Pancreas (tissue), 10 donors: ENCODE results near the gene CPHXL2. TPM values are rescaled to one million over a fixed set of nuclear protein-coding genes. Genes with fewer than 3 reads are reported as not detected.

Source experiments
- ATAC-seq, 4 donors: fragments of 200-7000 bp; cut with Tn5 transposase; one replicate each; pipeline versions ENCODE4 v1.8.0 to v1.9.1; 2020; ENCODE audit warnings: mild to moderate bottlenecking in 4 of 4, moderate library complexity in 4 of 4
- DNase-seq, 6 donors: peaks; one replicate each; pipeline ENCODE4 v3.0.0-alpha.2; 2020
- FAIRE-seq: peaks from 2 replicates; lab custom pipeline; 2012; peaks lifted over from hg19 to GRCh38; lab: Jason Lieb, UNC
- H3K27ac ChIP-seq, 4 donors: fragments of 200-600 bp; sonication (generic); 1 replicate in 3 of 4; 2 replicates in 1 of 4; pipeline versions ENCODE4 v1.5.0 to v1.8.0; 2020
- H3K27me3 ChIP-seq, 4 donors: fragments of 200-600 bp; one replicate each; pipeline ENCODE4 v1.8.0; 2021
- H3K36me3 ChIP-seq, 3 donors: fragments of 200-600 bp; sonication (generic) in 1 of 3; one replicate each; pipeline versions ENCODE4 v1.5.0 to v1.8.0; 2020 to 2021
- H3K4me1 ChIP-seq, 3 donors: fragments of 200-600 bp; one replicate each; pipeline ENCODE4 v1.8.0; 2021
- H3K4me3 ChIP-seq, 4 donors: fragments of 200-600 bp; sonication (generic) in 2 of 4; one replicate each; pipeline versions ENCODE4 v1.5.0 to v1.8.0; 2020 to 2021
- H3K9me3 ChIP-seq, 4 donors: fragments of 200-600 bp; one replicate each; pipeline ENCODE4 v1.8.0; 2021
- CTCF ChIP-seq, 4 donors: fragments of 200-600 bp; sonication (generic) in 3 of 4; IDR thresholded peaks; one replicate each; pipeline versions ENCODE4 v1.5.0 to v1.8.0; 2021; ENCODE audit warnings: antibody characterized with exemption in 4 of 4
- WGBS, 2 donors: extraction: QIAGEN DNeasy Blood & Tissue Kit; methylation state at CpG; one replicate each; pipeline ENCODE4 v1.1.7; 2013; 5-methylcytosine and 5-hydroxymethylcytosine counted together
- intact Hi-C, 3 donors: fragments of 100-400 bp; cut with DNase I; formaldehyde crosslinking; loops; one replicate each; pipeline versions ENCODE4 v1.11.1 to v1.14.2; 2022
- polyA plus RNA-seq, 2 donors: library from polyadenylated mRNA; stranded (reverse); fragments of 200-250 nt; gene quantifications; one replicate each; pipeline ENCODE4 v1.2.3, GENCODE V29; 2013
- total RNA-seq, 6 donors: library from RNA; stranded (reverse); fragmentation: NEBNext Ultra II Directional in 4 of 6; extraction: Animal tissue kit (Norgen Biotek cat#: 25700) in 4 of 6; gene quantifications; one replicate each; pipeline versions ENCODE4 v1.2.1 to v1.2.4, GENCODE V29; 2021 to 2023
- donor health status: healthy with polysubstance abuse.
- donor health status: DM: no; HTN: no; CAD: no; lungs with moderate emphysema.
- donor health status: DM: no; HTN: no; CAD: no.
- donor health status: control.
- donor health status: control.
- donor health status: Bipolar disorder and iron deficiency.
- donor health status: DM: yes; HTN: yes; CAD: no.
- donor health status: DM: no; HTN: no; CAD: no.
- donor health status: DM: no; HTN: no; CAD: no.
- donor health status: DM: yes; HTN: yes; CAD: no.

Gene CPHXL2
- total and polyA plus RNA-seq, 8 donors, result not detected

- H3K4me3 ChIP-seq, result no peak overlapping the region
- intact Hi-C loops, result no loop called here
- H3K9me3 ChIP-seq, result no peaks in the 10 kb centered on the region
- no peak for TF ChIP-seq CTCF (IDR thresholded peaks at IDR 0.05)
- no peak for ATAC-seq
- no peaks in the 10 kb centered on the region for H3K36me3 ChIP-seq
- H3K27me3 ChIP-seq, result no peaks in the 10 kb centered on the region
- FAIRE-seq, result no peak
- H3K4me1 ChIP-seq, result no peaks in the 10 kb centered on the region
- no peak for DNase-seq
- H3K27ac ChIP-seq, result no peak overlapping the region
- 94% methylated on average over 4 of the region's 4 CpGs for WGBS, 2 donors
Observed at GRCh38 chr16:75703306-75703705, 26.5 kb upstream of the CPHXL2 start.

DNA sequence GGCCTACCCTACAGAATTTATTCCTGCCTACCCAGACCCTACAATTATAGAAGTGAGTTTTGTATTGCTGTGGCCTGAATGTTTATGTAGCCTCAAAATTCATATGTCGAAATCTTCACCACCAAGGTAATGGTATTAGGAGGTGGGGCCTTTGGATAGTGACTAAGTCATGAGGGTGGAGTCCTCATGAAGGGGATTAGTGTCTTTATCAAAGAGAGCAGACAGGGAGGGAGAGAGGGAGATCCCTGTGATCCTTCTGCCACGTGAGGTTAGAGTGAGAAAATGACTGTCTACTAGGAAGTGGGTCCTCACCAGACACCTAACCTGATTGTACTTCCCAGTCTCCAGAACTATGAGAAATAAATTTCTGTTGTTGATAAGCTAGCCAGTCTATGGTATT, 25.4 kb upstream of the CPHXL2 start:
- ATAC-seq, result no peak
- WGBS, 2 donors, result 82 to 89% methylated on average over 2 of the region's 2 CpGs
- no peak for DNase-seq
- no peaks in the 10 kb centered on the region for H3K36me3 ChIP-seq
- no peak for FAIRE-seq
- TF ChIP-seq CTCF (IDR thresholded peaks at IDR 0.05), result no peak
- H3K4me3 ChIP-seq, result no peak overlapping the region
- no peaks in the 10 kb centered on the region for H3K9me3 ChIP-seq
- H3K4me1 ChIP-seq, result no peaks in the 10 kb centered on the region
- H3K27me3 ChIP-seq, result no peaks in the 10 kb centered on the region
- intact Hi-C loops, result no loop called here
- no peak overlapping the region for H3K27ac ChIP-seq

DNA sequence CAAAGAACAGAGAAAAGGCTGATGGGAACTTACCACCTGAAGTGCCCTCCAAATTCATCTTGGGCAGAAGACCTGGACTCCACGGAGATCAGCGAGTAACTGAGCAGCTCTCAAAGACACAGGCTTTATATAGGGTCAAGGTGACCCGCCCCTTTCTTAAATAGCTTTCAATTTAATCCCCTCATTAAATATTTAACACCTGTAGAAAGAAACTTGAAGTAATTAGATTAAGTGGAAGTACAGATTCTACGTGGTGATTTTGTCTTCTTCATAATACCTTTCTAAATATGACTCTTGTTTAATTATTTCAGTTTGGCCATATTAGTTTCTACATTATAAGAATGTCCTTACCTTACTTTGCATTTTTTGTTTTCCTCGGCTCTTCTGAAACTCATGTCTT, 24.6 kb upstream of the CPHXL2 start, which contains the start of gene DUXB:
TSS of gene DUXB (minus strand) at position 101 of the 400 bp plus-strand sequence. CDS start at position 58, 43 bp downstream.
- TF ChIP-seq CTCF (IDR thresholded peaks at IDR 0.05), result no peak
- H3K27me3 ChIP-seq, result no peaks in the 10 kb centered on the region
- DNase-seq (no peak), FAIRE-seq (no peak), ATAC-seq (no peak)
- H3K27ac ChIP-seq, result no peak within 1 kb of the TSS
- H3K4me3 ChIP-seq, result no peak within 1 kb of the TSS
- no peaks in the 10 kb centered on the region for H3K9me3 ChIP-seq
- intact Hi-C loops, result no loop called here
- H3K36me3 ChIP-seq, result no peaks in the 10 kb centered on the region
- WGBS, 2 donors, result 78 to 89% methylated on average over 5 of the region's 5 CpGs
- no peaks in the 10 kb centered on the region for H3K4me1 ChIP-seq

DNA sequence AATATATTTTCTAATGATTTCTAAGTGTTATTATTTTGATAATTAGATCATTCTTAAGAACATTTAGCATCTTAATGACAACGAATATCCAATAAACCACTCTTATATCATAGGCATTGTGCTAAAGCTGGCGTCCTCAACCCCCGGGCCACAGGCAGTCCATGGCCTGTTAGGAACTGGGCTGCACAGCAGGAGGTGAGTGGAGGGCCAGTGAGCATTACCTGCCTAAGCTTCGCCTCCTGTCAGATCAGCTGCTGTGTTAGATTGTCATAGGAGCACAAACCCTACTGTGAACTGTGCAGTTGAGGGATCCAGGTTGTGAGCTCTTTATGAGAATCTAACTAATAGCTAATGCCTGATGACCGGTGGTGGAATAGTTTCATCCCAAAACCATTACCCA, 20.8 kb upstream of the CPHXL2 start:
- ATAC-seq, result no peak
- Histone ChIP-seq H3K27me3 (no peaks in the 10 kb centered on the region), H3K27ac (no peak overlapping the region), H3K4me1 (no peaks in the 10 kb centered on the region), H3K9me3 (no peaks in the 10 kb centered on the region), H3K4me3 (no peak overlapping the region), H3K36me3 (no peaks in the 10 kb centered on the region)
- no peak for FAIRE-seq
- intact Hi-C loops, result no loop called here
- TF ChIP-seq CTCF (IDR thresholded peaks at IDR 0.05), result no peak
- no peak for DNase-seq
- 89 to 93% methylated on average over 5 of the region's 5 CpGs for WGBS, 2 donors

DNA sequence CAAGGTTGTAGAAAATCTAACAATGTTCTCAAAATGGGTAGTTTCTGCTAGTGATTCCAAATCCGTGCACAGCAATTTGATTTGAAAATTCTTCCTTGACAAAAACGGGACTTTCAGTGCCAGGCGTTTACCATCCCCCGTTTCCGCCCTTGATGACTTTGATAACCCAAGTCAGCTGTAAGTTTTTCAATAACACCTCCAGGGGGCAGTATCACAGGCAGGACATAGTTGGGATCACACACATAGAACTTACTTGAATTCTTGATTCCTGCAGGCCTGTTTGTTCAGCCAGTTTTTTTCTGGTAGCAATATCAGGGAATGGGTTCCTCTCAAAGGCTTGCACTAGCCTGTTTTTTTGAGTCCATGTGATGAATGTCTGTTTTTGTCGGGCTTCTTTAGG, 18.9 kb upstream of the CPHXL2 start:
- no peaks in the 10 kb centered on the region for H3K27me3 ChIP-seq
- H3K4me1 ChIP-seq, result no peaks in the 10 kb centered on the region
- intact Hi-C loops, result no loop called here
- 78 to 84% methylated on average over 6 of the region's 6 CpGs for WGBS, 2 donors
- no peak for ATAC-seq
- no peak for TF ChIP-seq CTCF (IDR thresholded peaks at IDR 0.05)
- no peak overlapping the region for H3K27ac ChIP-seq
- no peaks in the 10 kb centered on the region for H3K9me3 ChIP-seq
- no peaks in the 10 kb centered on the region for H3K36me3 ChIP-seq
- DNase-seq, result no peak
- no peak for FAIRE-seq
- H3K4me3 ChIP-seq, result no peak overlapping the region
